Liver (tissue), 9 donors: ENCODE measurements around the gene MBP. TPM values are rescaled to one million over a fixed set of nuclear protein-coding genes. Genes with fewer than 3 reads are reported as not detected.

Experiments used
- DNase-seq: peaks from one replicate; pipeline ENCODE4 v3.0.0-alpha.2; 2017; ENCODE audit warnings: low spot score
- H3K27ac ChIP-seq, 2 donors: one replicate each; pipeline ENCODE4 v1.7.0; 2013; ENCODE audit warnings: inconsistent platforms in 2 of 2, low read length in 2 of 2, control low read depth in 1 of 2, low read depth in 1 of 2, mild to moderate bottlenecking in 1 of 2
- H3K27me3 ChIP-seq, 4 donors: one replicate each; pipeline versions ENCODE4 v1.6.1 to v1.7.0; 2013; ENCODE audit warnings: low read length in 3 of 4, inconsistent platforms in 1 of 4, mild to moderate bottlenecking in 1 of 4, moderate library complexity in 1 of 4; ENCODE audit not compliant: control insufficient read depth in 4 of 4, insufficient read depth in 4 of 4
- H3K36me3 ChIP-seq, 4 donors: one replicate each; pipeline versions ENCODE4 v1.6.1 to v1.7.0; 2013; ENCODE audit warnings: low read length in 3 of 4, mild to moderate bottlenecking in 3 of 4, low read depth in 1 of 4, moderate library complexity in 1 of 4; ENCODE audit not compliant: control insufficient read depth in 4 of 4, insufficient read depth in 3 of 4
- H3K4me1 ChIP-seq, 4 donors: one replicate each; pipeline versions ENCODE4 v1.6.1 to v1.7.0; 2013; ENCODE audit warnings: low read length in 3 of 4, mild to moderate bottlenecking in 3 of 4, moderate library complexity in 1 of 4; ENCODE audit not compliant: control insufficient read depth in 4 of 4, insufficient read depth in 4 of 4
- H3K4me3 ChIP-seq, 3 donors: one replicate each; pipeline versions ENCODE4 v1.6.1 to v1.7.0; 2013; ENCODE audit warnings: low read length in 3 of 3, control low read depth in 1 of 3, low read depth in 1 of 3, mild to moderate bottlenecking in 1 of 3
- H3K9ac ChIP-seq, 2 donors: one replicate each; pipeline ENCODE4 v1.7.0; 2013; ENCODE audit warnings: low read length in 2 of 2, mild to moderate bottlenecking in 2 of 2, moderate library complexity in 2 of 2, control low read depth in 1 of 2, low read depth in 1 of 2
- H3K9me3 ChIP-seq, 4 donors: one replicate each; pipeline versions ENCODE4 v1.6.1 to v1.7.0; 2013; ENCODE audit warnings: low read length in 3 of 4; ENCODE audit not compliant: control insufficient read depth in 4 of 4
- EGR1 ChIP-seq, 2 donors: IDR thresholded peaks; 2 replicates each; pipeline ENCODE4 v1.6.1; 2016 to 2018; ENCODE audit warnings: antibody characterized with exemption in 2 of 2, low read depth in 2 of 2
- FOXA1 ChIP-seq: IDR thresholded peaks from 2 replicates; pipeline ENCODE4 v1.6.1; 2016; ENCODE audit warnings: antibody characterized with exemption
- FOXA2 ChIP-seq: IDR thresholded peaks from 2 replicates; pipeline ENCODE4 v1.6.1; 2016; ENCODE audit warnings: antibody characterized with exemption
- GABPA ChIP-seq, 2 donors: IDR thresholded peaks in 1 of 2; conservative IDR thresholded peaks in 1 of 2; 2 replicates each; pipeline ENCODE4 v1.6.1; 2016; ENCODE audit warnings: antibody characterized with exemption in 2 of 2, mild to moderate bottlenecking in 1 of 2, moderate library complexity in 1 of 2
- HNF4A ChIP-seq, 2 donors: conservative IDR thresholded peaks; 2 replicates each; pipeline ENCODE4 v1.6.1; 2016; ENCODE audit warnings: antibody characterized with exemption in 2 of 2, mild to moderate bottlenecking in 2 of 2
- HNF4G ChIP-seq: IDR thresholded peaks from 2 replicates; pipeline ENCODE4 v1.6.1; 2016; ENCODE audit warnings: antibody characterized with exemption
- JUND ChIP-seq, 2 donors: IDR thresholded peaks; 2 replicates each; pipeline ENCODE4 v1.6.1; 2016; ENCODE audit warnings: antibody characterized with exemption in 2 of 2
- NR2F2 ChIP-seq: IDR thresholded peaks from 2 replicates; pipeline ENCODE4 v1.6.1; 2016; ENCODE audit warnings: antibody characterized with exemption
- RAD21 ChIP-seq, 2 donors: IDR thresholded peaks; 2 replicates each; pipeline ENCODE4 v1.6.1; 2016; ENCODE audit warnings: antibody characterized with exemption in 2 of 2, mild to moderate bottlenecking in 2 of 2
- REST ChIP-seq: IDR thresholded peaks from 2 replicates; pipeline ENCODE4 v1.6.1; 2016; ENCODE audit warnings: antibody characterized with exemption, mild to moderate bottlenecking
- RXRA ChIP-seq, 2 donors: IDR thresholded peaks; 2 replicates each; pipeline ENCODE4 v1.6.1; 2017 to 2018; ENCODE audit warnings: antibody characterized with exemption in 2 of 2, mild to moderate bottlenecking in 1 of 2
- SP1 ChIP-seq: IDR thresholded peaks from 2 replicates; pipeline ENCODE4 v1.6.1; 2018; ENCODE audit warnings: antibody characterized with exemption, mild to moderate bottlenecking
- YY1 ChIP-seq: IDR thresholded peaks from 2 replicates; pipeline ENCODE4 v1.6.1; 2016; ENCODE audit warnings: antibody characterized with exemption, mild to moderate bottlenecking
- WGBS: extraction: QIAGEN DNeasy Blood & Tissue Kit; methylation state at CpG from one replicate; pipeline ENCODE4 v1.1.7; 2013; 5-methylcytosine and 5-hydroxymethylcytosine counted together
- polyA plus RNA-seq, 2 donors: library from polyadenylated mRNA; stranded (reverse) in 1 of 2; unstranded in 1 of 2; fragments of 200-250 nt in 1 of 2; fragments of >200 nt in 1 of 2; fragmentation: Nextera tagmentation in 1 of 2; extraction: Ambion mirVana in 1 of 2; gene quantifications; one replicate each; pipeline versions ENCODE4 v1.2.1 to v1.2.3, GENCODE V29; 2013 to 2015
- total RNA-seq, 2 donors: library from RNA; depleted of rRNA; stranded (reverse); fragments of >200 nt; gene quantifications; one replicate each; pipeline ENCODE4 v1.2.3, GENCODE V29; 2014
- TF ChIP-seq, protein P1 (sequence below): IDR thresholded peaks from 2 replicates; pipeline ENCODE4 v1.6.1; 2016; ENCODE audit warnings: antibody characterized with exemption
- TF ChIP-seq, protein P2 (sequence below): fragments of 150-350 bp; IDR thresholded peaks from 2 replicates; pipeline ENCODE4 v1.5.1; 2017; ENCODE audit warnings: improper control_type of control experiment, low read depth, low read length; ENCODE audit not compliant: missing input control
- TF ChIP-seq, protein P3 (sequence below): IDR thresholded peaks from 2 replicates; pipeline ENCODE4 v1.6.1; 2016; ENCODE audit warnings: antibody characterized with exemption
- TF ChIP-seq, protein P4 (sequence below): IDR thresholded peaks from 2 replicates; pipeline ENCODE4 v1.6.1; 2016; ENCODE audit warnings: antibody characterized with exemption
- donor health status: healthy.
- donor health status: healthy.
- donor health status: healthy.
- donor health status: healthy.
- donor health status: healthy.

The MBP gene
- 10 to 100 TPM; 21.3 to 23.3 TPM for total RNA-seq
- polyA plus RNA-seq = 10 to 100 TPM in 1 of 2 donors, 1 to 10 TPM in 1; 9.7 to 14.1 TPM

DNA sequence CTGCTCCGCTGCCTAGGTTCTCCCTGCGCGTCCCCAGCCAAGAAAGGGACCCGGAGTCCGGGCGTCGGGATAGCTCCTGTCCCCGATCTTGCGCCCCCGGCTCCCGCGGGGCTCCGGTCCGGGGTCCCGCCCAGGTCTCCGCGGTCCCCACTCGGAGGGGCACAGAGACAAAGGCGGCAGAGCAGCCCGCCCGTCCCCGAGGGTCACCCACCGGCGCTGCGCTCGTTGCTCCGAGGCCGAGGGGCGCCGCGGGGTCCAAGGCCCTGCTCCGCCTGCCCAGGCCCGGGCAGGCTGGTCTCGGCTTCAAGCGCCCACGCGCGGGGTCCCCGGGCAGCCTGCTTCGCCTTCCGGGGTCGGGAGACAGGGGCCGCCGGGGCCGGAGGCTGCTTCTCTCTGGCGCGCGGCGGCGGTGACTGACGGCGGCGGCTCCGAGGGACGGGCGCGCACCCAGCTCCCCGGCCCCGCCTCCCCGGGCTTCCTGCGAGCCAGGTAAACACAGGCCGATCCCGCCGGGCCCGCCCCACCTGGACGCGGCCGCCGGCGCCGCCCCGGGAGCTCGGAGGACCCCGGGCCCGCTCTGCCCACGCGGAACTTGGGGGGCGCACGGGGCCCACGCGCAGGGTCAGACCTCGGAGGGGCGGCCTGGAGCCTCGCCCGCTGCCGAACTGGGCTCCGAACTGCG lies at the start of gene MBP:
MBP (minus strand) TSS at position 415 of the 682 bp plus-strand sequence. CDS start 27,522 bp downstream, outside the sequence.
- H3K27ac ChIP-seq = peak within 1 kb of the TSS; percentile 96
- no peaks in the 10 kb centered on the region for H3K9me3 ChIP-seq
- DNase-seq = peak; percentile 76
- no peak for TF ChIP-seq SP1
- TF ChIP-seq, protein P1, sequence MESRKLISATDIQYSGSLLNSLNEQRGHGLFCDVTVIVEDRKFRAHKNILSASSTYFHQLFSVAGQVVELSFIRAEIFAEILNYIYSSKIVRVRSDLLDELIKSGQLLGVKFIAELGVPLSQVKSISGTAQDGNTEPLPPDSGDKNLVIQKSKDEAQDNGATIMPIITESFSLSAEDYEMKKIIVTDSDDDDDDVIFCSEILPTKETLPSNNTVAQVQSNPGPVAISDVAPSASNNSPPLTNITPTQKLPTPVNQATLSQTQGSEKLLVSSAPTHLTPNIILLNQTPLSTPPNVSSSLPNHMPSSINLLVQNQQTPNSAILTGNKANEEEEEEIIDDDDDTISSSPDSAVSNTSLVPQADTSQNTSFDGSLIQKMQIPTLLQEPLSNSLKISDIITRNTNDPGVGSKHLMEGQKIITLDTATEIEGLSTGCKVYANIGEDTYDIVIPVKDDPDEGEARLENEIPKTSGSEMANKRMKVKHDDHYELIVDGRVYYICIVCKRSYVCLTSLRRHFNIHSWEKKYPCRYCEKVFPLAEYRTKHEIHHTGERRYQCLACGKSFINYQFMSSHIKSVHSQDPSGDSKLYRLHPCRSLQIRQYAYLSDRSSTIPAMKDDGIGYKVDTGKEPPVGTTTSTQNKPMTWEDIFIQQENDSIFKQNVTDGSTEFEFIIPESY = no peak
- no peak for TF ChIP-seq FOXA2
- peak; percentile 10 for TF ChIP-seq YY1
- H3K4me1 ChIP-seq = peaks cover 2 to 21% (median 13%) of the 10 kb centered on the region in 4 donors
- H3K9ac ChIP-seq = peak within 1 kb of the TSS; percentile 52 to 92
- H3K4me3 ChIP-seq = peak within 1 kb of the TSS; percentile 52 to 94 (median 63)
- no peaks in the 10 kb centered on the region for H3K27me3 ChIP-seq
- WGBS = under 1% methylated on average over 88 of the region's 88 CpGs
- H3K36me3 ChIP-seq = no peaks in the 10 kb centered on the region

DNA sequence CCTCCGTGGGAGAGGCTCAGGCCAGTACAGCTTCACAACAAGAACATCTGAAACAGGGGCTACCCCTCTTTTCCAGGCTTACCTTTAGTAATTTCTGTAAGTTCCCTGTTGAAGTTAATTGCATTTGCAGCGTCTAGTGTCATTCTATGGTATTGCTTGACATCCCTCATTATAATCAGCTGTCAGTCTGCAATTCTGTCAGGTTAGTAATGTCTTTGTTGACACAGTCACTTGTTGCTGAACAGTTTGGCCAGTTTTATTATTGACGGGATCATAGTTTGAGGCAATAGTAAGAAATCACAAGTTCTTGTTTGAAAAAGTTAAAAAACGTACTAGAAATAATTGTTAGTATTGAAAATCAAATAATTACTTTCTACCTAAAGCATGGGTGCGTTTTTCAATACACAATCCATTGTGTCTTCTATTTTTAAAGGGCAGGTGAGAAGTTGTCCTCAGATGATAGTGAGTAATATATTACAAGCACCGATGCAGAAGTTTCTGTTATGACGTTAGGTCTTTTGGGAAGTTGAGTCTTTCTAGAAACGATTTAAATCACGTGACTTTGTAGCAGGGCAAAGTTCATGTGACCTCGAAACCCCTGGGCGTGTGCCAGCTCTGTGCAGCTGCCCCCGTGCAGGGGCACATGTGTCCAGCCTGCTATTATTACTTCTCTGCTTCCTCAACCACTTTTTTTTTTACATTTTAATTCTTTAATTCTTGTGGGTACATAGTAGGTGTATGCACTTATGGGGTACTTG lies 49.5 kb upstream of the MBP start:
- H3K9me3 ChIP-seq = no peaks in the 10 kb centered on the region
- H3K27me3 ChIP-seq = no peaks in the 10 kb centered on the region
- peak; percentile 16 for TF ChIP-seq SP1
- no peak for TF ChIP-seq JUND (IDR thresholded peaks at IDR 0.05)
- peak; percentile 72 for TF ChIP-seq FOXA2
- peak in 1 of 2 donors; percentile 16 for TF ChIP-seq HNF4A (conservative IDR thresholded peaks at IDR 0.05)
- peak; percentile 36 for TF ChIP-seq FOXA1
- TF ChIP-seq EGR1 (IDR thresholded peaks at IDR 0.05; ENCODE audit: low read depth in 2 of 2) = no peak
- no peak for TF ChIP-seq REST
- TF ChIP-seq RXRA (IDR thresholded peaks at IDR 0.05) = peak in 1 of 2 donors; percentile 21
- no peaks in the 10 kb centered on the region for H3K36me3 ChIP-seq
- DNase-seq = no peak
- no peak overlapping the region for H3K27ac ChIP-seq
- 32% methylated on average over 12 of the region's 12 CpGs for WGBS
- H3K9ac ChIP-seq = no peak overlapping the region
- H3K4me1 ChIP-seq = peaks cover 0 to 10% (median 7%) of the 10 kb centered on the region in 4 donors
- no peak overlapping the region for H3K4me3 ChIP-seq

GRCh38 chr18:77178559-77178958 lies 46.0 kb upstream of the MBP start:
- Histone ChIP-seq H3K4me3 (no peak overlapping the region), H3K27me3 (no peaks in the 10 kb centered on the region), H3K27ac (no peak overlapping the region), H3K36me3 (no peaks in the 10 kb centered on the region), H3K9ac (no peak overlapping the region), H3K4me1 (peaks cover 0 to 10% (median 7%) of the 10 kb centered on the region in 4 donors), H3K9me3 (no peaks in the 10 kb centered on the region)
- no peak for DNase-seq
- 74% methylated on average over 7 of the region's 7 CpGs for WGBS
- no peak for TF ChIP-seq FOXA2
- TF ChIP-seq NR2F2 = no peak
- TF ChIP-seq JUND (IDR thresholded peaks at IDR 0.05) = no peak
- TF ChIP-seq RXRA (IDR thresholded peaks at IDR 0.05) = no peak
- TF ChIP-seq RAD21 (IDR thresholded peaks at IDR 0.05) = no peak
- TF ChIP-seq GABPA (IDR thresholded peaks at IDR 0.05 in 1 of 2, conservative IDR thresholded peaks at IDR 0.05 in 1 of 2) = no peak
- TF ChIP-seq YY1 = no peak
- TF ChIP-seq, protein P2, sequence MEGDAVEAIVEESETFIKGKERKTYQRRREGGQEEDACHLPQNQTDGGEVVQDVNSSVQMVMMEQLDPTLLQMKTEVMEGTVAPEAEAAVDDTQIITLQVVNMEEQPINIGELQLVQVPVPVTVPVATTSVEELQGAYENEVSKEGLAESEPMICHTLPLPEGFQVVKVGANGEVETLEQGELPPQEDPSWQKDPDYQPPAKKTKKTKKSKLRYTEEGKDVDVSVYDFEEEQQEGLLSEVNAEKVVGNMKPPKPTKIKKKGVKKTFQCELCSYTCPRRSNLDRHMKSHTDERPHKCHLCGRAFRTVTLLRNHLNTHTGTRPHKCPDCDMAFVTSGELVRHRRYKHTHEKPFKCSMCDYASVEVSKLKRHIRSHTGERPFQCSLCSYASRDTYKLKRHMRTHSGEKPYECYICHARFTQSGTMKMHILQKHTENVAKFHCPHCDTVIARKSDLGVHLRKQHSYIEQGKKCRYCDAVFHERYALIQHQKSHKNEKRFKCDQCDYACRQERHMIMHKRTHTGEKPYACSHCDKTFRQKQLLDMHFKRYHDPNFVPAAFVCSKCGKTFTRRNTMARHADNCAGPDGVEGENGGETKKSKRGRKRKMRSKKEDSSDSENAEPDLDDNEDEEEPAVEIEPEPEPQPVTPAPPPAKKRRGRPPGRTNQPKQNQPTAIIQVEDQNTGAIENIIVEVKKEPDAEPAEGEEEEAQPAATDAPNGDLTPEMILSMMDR = no peak
- no peak for TF ChIP-seq FOXA1
- no peak for TF ChIP-seq HNF4G
- TF ChIP-seq, protein P3, sequence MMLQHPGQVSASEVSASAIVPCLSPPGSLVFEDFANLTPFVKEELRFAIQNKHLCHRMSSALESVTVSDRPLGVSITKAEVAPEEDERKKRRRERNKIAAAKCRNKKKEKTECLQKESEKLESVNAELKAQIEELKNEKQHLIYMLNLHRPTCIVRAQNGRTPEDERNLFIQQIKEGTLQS = no peak
- TF ChIP-seq, protein P4, sequence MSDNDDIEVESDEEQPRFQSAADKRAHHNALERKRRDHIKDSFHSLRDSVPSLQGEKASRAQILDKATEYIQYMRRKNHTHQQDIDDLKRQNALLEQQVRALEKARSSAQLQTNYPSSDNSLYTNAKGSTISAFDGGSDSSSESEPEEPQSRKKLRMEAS = no peak
